GM23248 (cell line): ENCODE results near the gene SYMPK. TPM values are rescaled to one million over a fixed set of nuclear protein-coding genes. Genes with fewer than 3 reads are reported as not detected.

Experiments
- DNase-seq: peaks from one replicate; pipeline ENCODE4 v3.0.0-alpha.2; 2015
- H2AFZ ChIP-seq: fragments of 200-600 bp; sonication (generic); 2 replicates; pipeline ENCODE4 v1.6.1; 2016; ENCODE audit warnings: antibody characterized with exemption
- H3F3A ChIP-seq: fragments of 200-600 bp; sonication (generic); 2 replicates; pipeline ENCODE4 v1.6.1; 2016; ENCODE audit warnings: mild to moderate bottlenecking, antibody characterized with exemption, mixed run types; ENCODE audit not compliant: insufficient read depth
- H3K27ac ChIP-seq: fragments of 200-600 bp; sonication (generic); 2 replicates; pipeline ENCODE4 v1.5.1; 2016; ENCODE audit warnings: mild to moderate bottlenecking
- H3K27me3 ChIP-seq: fragments of 200-600 bp; sonication (generic); replicated peaks from 2 replicates; pipeline ENCODE4 v1.6.1; 2016; ENCODE audit warnings: mild to moderate bottlenecking; ENCODE audit not compliant: insufficient read depth
- H3K36me3 ChIP-seq: fragments of 200-600 bp; sonication (generic); 2 replicates; pipeline ENCODE4 v1.6.1; 2016; ENCODE audit warnings: low read depth, mild to moderate bottlenecking
- H3K4me1 ChIP-seq: fragments of 200-600 bp; sonication (generic); 2 replicates; pipeline ENCODE4 v1.6.1; 2016; ENCODE audit warnings: mild to moderate bottlenecking; ENCODE audit not compliant: insufficient read depth
- H3K4me2 ChIP-seq: fragments of 200-600 bp; sonication (generic); one replicate; pipeline ENCODE4 v1.6.1; 2016; ENCODE audit warnings: mild to moderate bottlenecking; ENCODE audit not compliant: unreplicated experiment
- H3K4me3 ChIP-seq: fragments of 200-600 bp; sonication (generic); 2 replicates; pipeline ENCODE4 v1.5.1; 2016; ENCODE audit warnings: mild to moderate bottlenecking
- H3K79me2 ChIP-seq: fragments of 200-600 bp; sonication (generic); 2 replicates; pipeline ENCODE4 v1.6.1; 2016; ENCODE audit warnings: mild to moderate bottlenecking; ENCODE audit not compliant: insufficient read depth
- H3K9ac ChIP-seq: fragments of 200-600 bp; sonication (generic); 2 replicates; pipeline ENCODE4 v1.6.1; 2016; ENCODE audit warnings: mild to moderate bottlenecking
- H3K9me2 ChIP-seq: fragments of 200-600 bp; sonication (generic); 2 replicates; pipeline ENCODE4 v1.6.1; 2016; ENCODE audit warnings: mixed run types, mild to moderate bottlenecking, moderate library complexity; ENCODE audit not compliant: insufficient read depth
- H3K9me3 ChIP-seq: fragments of 200-600 bp; sonication (generic); one replicate; pipeline ENCODE4 v1.6.1; 2017; ENCODE audit warnings: low read depth
- H4K20me1 ChIP-seq: fragments of 200-600 bp; sonication (generic); 2 replicates; pipeline ENCODE4 v1.6.0; 2016; ENCODE audit not compliant: insufficient read depth
- EZH2 ChIP-seq: fragments of 200-600 bp; sonication (generic); IDR thresholded peaks from 2 replicates; pipeline ENCODE4 v1.6.1; 2018; ENCODE audit warnings: antibody characterized with exemption, mild to moderate bottlenecking; ENCODE audit not compliant: insufficient read depth, poor library complexity, severe bottlenecking
- EZH2phosphoT487 ChIP-seq: fragments of 200-600 bp; sonication (generic); IDR thresholded peaks from 2 replicates; pipeline ENCODE4 v1.6.1; 2018; ENCODE audit warnings: antibody characterized with exemption, moderate library complexity, mild to moderate bottlenecking, low read depth; ENCODE audit not compliant: insufficient read depth
- WGBS, 2 experiments: methylation state at CpG; one replicate each; pipeline ENCODE4 v1.1.6; 2015 to 2017; ENCODE audit warnings: low lambda C conversion rate in 2 of 2, low coverage in 1 of 2; ENCODE audit errors: missing lambda C conversion rate in 2 of 2; 5-methylcytosine and 5-hydroxymethylcytosine counted together
- in situ Hi-C: fragments of 300-500 bp; cut with MboI; formaldehyde crosslinking; loops from 2 replicates; pipeline ENCODE4 v1.15.0; 2020
- polyA plus RNA-seq: library from polyadenylated mRNA; unstranded; fragments of >200 nt; fragmentation: Nextera tagmentation; extraction: Ambion mirVana; gene quantifications from 2 replicates; pipeline ENCODE4 v1.2.1, GENCODE V29; 2016
- total RNA-seq: library from RNA; depleted of rRNA; stranded (reverse); fragments of >200 nt; shearing (Covaris generic); gene quantifications from 2 replicates; pipeline ENCODE4 v1.2.3, GENCODE V29; 2014

Gene SYMPK
- total and polyA plus RNA-seq, 2 experiments from 2014 or later: 17.8 to 28.1 TPM

DNA sequence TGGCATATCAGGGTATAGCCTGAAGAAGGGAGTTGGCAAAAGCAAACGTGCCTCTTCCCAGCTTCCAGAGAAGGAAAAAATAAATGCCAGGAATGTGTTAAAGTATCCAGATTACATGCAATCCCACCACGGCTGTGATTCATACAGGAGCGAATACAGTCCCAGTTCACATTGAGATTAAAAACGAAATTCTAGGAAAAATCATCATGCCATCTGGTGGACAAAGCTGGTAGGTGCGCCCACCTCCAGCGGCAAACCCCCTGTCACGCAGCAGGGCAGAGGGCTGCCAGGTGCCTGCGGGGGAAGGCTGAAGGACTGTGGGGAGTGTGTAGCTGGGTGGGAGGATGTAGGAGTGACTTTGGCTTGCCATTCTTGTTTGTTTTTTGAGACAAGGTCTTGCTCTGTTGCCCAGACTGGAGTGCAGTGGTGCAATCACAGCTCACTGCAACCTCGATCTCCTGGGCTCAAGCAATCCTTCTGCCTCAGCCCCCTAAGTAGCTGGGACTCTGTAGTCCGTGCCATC lies 63.9 kb downstream of the SYMPK start:
- Histone ChIP-seq H3K4me2 (peak overlapping the region; percentile 18), H3K4me3 (no peak overlapping the region), H3K79me2 (no peaks in the 10 kb centered on the region), H3K9me2 (no peaks in the 10 kb centered on the region), H3K4me1 (peaks cover 14% of the 10 kb centered on the region), H3K9ac (no peak overlapping the region), H3K27me3 (no peaks in the 10 kb centered on the region), H3K27ac (no peak overlapping the region), H4K20me1 (no peaks in the 10 kb centered on the region), H2AFZ (0 out of 2 replicates have a peak overlapping the region, but pooled peaks have one; percentile 19), H3K9me3 (no peaks in the 10 kb centered on the region), H3K36me3 (no peaks in the 10 kb centered on the region), H3F3A (peaks cover 7% of the 10 kb centered on the region; the same call in 1 of the 2 replicates)
- peak; percentile 91 for DNase-seq
- 6 to 7% methylated on average over 10 of the region's 10 CpGs for WGBS, 2 experiments
- in situ Hi-C loops: no loop called here
- TF ChIP-seq EZH2phosphoT487: no peak
- no peak for TF ChIP-seq EZH2

- Histone ChIP-seq H4K20me1 (no peaks in the 10 kb centered on the region), H3F3A (peaks cover 3% of the 10 kb centered on the region; the same call in 1 of the 2 replicates), H3K4me3 (no peak overlapping the region), H3K4me2 (no peak overlapping the region), H3K27me3 (no peaks in the 10 kb centered on the region), H3K27ac (no peak overlapping the region), H3K36me3 (peaks cover 4% of the 10 kb centered on the region; the same call in 1 of the 2 replicates), H2AFZ (no peak overlapping the region), H3K9me3 (no peaks in the 10 kb centered on the region), H3K9ac (no peak overlapping the region), H3K9me2 (no peaks in the 10 kb centered on the region), H3K4me1 (peaks cover 6% of the 10 kb centered on the region; the same call in 1 of the 2 replicates), H3K79me2 (peaks cover 25% of the 10 kb centered on the region)
- 56 to 58% methylated on average over 2 of the region's 2 CpGs for WGBS, 2 experiments
- DNase-seq: no peak
- TF ChIP-seq EZH2phosphoT487 (no peak), EZH2 (no peak)
- in situ Hi-C loops: no loop called here
Measured at GRCh38 chr19:45794627-45795026, 68.3 kb downstream of the SYMPK start.

GRCh38 chr19:45793876-45794275 lies 69.1 kb downstream of the SYMPK start:
- Histone ChIP-seq H3K27me3 (no peaks in the 10 kb centered on the region), H3K4me3 (no peak overlapping the region), H3K4me1 (no peaks in the 10 kb centered on the region), H3K27ac (no peak overlapping the region), H3K79me2 (peaks cover 33% of the 10 kb centered on the region), H3K9me3 (no peaks in the 10 kb centered on the region), H3K9ac (no peak overlapping the region), H4K20me1 (no peaks in the 10 kb centered on the region), H3K4me2 (no peak overlapping the region), H3F3A (no peaks in the 10 kb centered on the region), H3K36me3 (peaks cover 11% of the 10 kb centered on the region; the same call in 1 of the 2 replicates), H3K9me2 (no peaks in the 10 kb centered on the region), H2AFZ (no peak overlapping the region)
- WGBS, 2 experiments: 50 to 53% methylated on average over 6 of the region's 6 CpGs
- TF ChIP-seq EZH2 (no peak), EZH2phosphoT487 (no peak)
- in situ Hi-C loops: no loop called here
- DNase-seq: no peak

DNA sequence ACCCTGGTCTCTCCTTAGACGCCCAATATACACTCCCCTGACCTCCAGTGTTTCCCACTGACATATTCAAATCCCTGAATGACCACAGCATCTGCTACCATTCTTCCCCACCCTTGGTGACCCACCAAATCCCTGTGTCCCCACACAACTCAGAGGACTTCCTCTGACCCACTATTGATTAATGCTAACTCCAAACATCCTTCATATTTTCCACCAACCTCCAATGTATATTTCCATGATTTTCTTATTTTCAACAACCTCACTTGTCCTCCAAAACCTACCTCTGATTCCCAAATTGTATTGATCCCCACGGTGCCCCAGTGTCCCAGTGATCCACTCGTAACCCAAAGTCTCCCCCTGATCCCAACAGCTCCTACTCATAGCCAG lies 69.8 kb downstream of the SYMPK start:
- 0 to 4% methylated on average over 3 of the region's 3 CpGs for WGBS, 2 experiments
- H3K4me2 ChIP-seq: no peak overlapping the region

More for the DNA sequence above, 69.8 kb downstream of the SYMPK start:
- in situ Hi-C loops: no loop called here
- Histone ChIP-seq H3F3A (no peaks in the 10 kb centered on the region), H3K79me2 (peaks cover 40% of the 10 kb centered on the region), H3K9me2 (no peaks in the 10 kb centered on the region), H3K9ac (peak overlapping the region; percentile 39), H3K4me1 (no peaks in the 10 kb centered on the region), H3K27ac (peak overlapping the region; percentile 38), H2AFZ (no peak overlapping the region), H3K4me3 (no peak overlapping the region), H3K9me3 (no peaks in the 10 kb centered on the region), H3K27me3 (no peaks in the 10 kb centered on the region), H3K36me3 (peaks cover 12% of the 10 kb centered on the region; the same call in 1 of the 2 replicates), H4K20me1 (no peaks in the 10 kb centered on the region)
- no peak for DNase-seq
- TF ChIP-seq EZH2phosphoT487 (no peak), EZH2 (no peak)
